NCI-H128 (cell line): ENCODE measurements around the gene FAM184A.

Source experiments
- DNase-seq: peaks from one replicate; lab custom pipeline; 2025; ENCODE audit not compliant: unreplicated experiment; lab: John Stamatoyannopoulos, UW

FAM184A gene

DNA sequence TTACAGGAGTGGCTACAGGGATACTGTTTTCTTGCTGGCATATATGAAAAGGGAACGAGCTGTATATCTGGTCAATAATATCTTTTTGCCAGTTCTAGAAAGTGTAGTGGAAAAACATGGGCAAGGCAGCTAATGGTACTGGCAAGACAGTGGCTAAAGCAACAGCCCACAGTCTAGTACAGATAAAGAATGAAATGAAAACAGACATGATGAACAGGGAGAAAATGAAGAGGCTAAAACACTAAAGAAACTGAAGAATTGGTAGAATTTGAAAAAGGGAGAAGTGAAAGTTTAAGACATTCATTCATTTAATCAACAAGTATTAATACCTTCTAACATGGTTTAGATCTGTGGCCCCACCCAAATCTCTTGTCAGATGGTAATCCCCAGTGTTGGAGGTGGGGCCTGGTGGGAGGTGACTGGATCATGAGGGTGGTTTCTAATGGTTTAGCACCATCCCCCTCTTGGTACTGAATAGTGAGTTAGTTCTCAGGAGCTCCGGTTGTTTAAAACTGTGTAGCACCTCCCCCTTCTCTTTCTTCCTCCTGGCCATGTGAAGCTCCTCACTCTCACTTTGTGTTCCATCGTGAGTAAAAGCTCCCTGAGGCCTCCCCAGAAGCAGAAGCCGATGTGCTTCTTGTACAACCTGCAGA lies 18.1 kb downstream of the FAM184A start:
- DNase-seq = no peak

DNA sequence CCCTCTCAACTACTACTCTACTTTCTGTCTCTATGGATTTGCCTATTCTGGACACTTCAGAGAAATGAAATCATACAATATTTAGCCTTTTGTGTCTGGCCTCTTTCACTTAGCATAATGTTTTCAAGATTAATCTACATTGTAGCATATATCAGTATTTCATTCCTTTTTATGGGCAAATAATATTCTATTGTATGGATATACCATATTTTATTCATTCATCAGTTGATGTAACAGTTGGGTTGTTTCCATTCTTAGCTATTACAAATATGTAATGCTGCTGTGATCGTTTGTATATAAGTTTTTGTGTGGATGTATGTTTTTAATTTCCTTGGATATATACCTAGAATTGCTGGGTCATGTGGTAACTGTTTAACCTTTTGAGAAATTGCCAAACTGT lies 23.4 kb downstream of the FAM184A start:
- no peak for DNase-seq

- no peak for DNase-seq
Observed at GRCh38 chr6:119052987-119053386, 25.5 kb downstream of the FAM184A start.

- no peak for DNase-seq
Observed at GRCh38 chr6:119052292-119052889, 26.1 kb downstream of the FAM184A start.

- DNase-seq = no peak
Observed at GRCh38 chr6:119044255-119044654, 34.2 kb downstream of the FAM184A start.

DNA sequence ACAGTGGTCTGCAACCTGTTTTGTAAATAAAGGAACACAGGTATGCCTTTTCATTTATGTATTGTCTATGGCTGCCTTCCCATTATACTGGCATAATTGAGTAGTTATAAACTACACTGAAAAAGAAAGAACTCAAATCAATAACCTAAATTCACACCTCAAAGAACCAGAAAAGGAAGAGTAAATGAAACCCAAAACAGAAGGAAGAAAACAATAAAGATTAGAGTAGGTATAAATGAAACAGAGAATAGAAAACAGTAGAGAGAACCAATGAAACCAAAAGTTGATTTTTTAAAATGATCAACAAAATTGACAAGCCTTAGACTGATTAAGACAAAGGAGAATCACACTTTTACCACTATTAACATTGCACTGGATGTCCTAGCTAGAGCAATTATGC lies 34.7 kb downstream of the FAM184A start:
- DNase-seq = no peak

DNA sequence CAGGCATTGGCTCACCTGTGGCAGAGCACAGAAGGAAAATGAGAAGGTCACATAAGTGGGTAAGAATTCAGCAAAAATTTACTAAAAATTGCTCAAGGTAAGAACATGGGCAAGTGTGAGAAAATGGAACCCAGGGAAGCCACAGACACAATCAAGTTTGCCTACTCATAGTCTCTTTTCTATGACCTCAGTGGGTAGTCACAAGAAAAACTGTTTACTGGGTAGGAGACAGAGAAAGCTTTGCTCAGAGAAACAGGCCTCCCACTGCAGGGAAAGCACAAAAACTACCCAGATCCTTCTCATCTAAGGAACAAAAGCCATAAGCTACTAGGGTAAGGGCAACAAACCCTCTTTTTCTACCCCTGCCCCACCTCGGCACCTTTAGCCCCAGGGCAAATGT lies 35.2 kb downstream of the FAM184A start:
- no peak for DNase-seq

GRCh38 chr6:119040636-119041035 lies 37.8 kb downstream of the FAM184A start:
- DNase-seq = no peak

DNA sequence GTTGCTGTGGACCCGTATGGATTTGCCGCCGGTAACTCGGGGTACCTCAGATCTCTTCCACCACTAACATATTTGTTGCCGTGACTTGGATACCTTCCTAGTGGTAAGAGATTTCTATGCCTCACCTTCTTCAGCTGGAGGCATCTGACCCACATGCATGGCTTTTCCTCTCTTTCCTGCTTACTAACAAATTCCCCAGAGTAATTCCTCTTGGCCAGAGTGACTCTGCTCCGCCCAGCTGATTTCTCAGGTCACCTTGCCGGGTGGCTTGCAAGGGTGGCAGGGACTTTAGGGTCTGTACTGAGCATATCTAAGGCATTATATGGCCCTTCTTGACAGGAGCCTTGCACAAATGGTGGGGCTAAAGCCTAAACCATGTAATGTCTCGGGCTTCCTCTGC lies 38.2 kb downstream of the FAM184A start:
- DNase-seq = no peak

GRCh38 chr6:119037941-119038623 lies 40.4 kb downstream of the FAM184A start:
- DNase-seq = no peak

DNA sequence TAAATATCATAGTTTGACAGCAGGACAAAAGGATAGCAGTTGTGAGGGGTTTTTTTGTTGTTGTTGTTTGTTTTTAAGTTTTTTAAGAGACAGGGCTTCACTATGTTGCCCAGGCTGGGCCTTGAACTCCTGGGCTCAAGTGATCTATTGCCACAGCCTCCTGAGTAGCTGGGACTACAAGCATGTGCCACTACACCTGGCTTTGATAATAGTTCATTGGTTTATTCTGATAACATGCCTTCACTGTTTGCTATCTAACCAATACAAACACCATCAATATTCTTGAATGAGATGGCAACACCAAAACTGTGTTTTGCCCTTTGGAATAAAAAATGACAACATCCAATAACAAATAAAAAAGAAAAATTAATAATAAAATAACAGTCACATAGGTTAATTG lies 41.2 kb downstream of the FAM184A start:
- no peak for DNase-seq

GRCh38 chr6:119036081-119036480 lies 42.4 kb downstream of the FAM184A start:
- DNase-seq = no peak

DNA sequence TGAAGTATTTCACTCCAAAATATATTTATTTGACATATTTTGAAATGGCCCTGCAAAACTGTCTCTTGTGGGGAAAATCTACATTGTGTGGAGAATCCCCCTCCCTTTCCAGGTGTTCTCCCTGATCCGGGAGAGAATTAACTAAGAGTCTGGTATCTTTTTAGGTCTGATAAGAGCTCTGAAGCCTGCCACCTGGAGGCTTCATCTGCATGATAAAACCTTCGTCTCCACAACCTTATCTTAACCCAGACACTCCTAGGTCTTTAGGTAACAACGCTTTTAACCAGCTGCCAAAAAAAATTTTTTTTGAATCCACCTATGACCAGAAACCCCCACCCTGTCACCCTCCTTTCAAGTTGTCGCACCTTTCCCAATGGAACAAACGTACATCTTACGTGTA lies 43.0 kb downstream of the FAM184A start:
- DNase-seq = no peak

DNA sequence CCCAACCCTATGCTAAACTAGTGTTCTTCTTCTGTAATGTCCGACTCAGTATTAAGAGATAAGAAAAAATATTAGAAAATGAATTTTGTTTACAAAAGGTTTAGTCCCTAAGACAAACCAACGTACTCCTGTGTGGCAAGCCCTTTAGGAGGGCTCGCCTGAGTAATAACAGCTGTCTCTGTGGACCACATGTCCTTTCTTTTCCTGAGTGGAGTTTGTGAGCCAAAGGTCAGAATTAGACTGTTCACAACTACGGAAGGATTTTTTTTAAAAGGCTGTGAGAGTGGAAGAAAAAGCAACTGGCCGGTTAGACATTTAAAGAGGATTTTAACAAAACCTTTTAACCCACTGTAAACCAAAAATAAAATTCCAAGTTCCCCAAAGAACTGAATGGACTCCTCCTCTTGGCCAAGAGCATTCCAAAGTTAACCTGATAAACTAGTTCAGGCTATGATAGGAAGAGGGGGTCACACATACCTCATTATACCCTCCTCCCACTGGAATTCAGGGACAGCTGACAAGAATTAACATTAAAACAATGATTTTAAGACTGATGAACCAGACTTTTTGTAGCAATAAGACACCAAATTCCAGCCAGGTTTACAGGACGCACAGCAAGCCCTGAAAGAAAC lies 43.5 kb downstream of the FAM184A start:
- DNase-seq = no peak

DNA sequence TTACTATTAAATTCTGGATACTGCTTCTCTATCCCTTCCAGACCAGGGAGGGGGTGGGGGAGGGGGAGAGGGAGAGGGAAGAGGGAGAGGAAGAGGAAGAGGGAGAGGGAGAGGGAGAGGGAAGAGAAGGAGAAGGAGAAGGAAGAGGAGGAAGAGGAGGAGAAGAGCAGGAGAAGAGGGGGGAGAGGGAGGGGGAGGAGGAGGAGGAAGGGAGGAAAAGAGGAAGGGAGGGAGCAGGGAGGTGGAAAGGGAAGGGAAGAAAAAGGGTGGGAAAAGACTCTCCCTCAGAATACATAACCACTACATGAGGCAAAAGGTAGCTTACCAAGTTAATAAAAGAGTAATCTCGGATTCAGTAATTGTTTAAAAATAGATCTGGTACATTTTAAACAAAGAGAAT lies 46.0 kb downstream of the FAM184A start:
- no peak for DNase-seq

DNA sequence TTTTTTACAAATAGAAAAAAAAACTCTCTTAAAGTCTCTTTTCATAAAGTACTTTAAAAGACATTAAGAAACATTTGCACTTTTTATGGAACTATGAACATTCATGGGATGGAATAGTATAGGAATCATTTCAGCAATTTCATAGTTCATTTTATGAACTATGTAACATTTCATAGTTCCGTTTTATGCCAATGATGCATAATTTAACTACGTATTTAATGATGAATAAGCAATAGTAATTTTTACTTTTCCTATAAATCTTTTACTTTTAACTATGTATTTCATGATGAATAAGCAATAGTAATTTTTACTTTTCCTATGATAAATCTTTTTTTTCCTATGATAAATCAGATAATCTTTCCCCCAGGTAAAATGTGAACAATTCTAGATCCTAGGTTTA lies 47.7 kb downstream of the FAM184A start:
- no peak for DNase-seq

DNA sequence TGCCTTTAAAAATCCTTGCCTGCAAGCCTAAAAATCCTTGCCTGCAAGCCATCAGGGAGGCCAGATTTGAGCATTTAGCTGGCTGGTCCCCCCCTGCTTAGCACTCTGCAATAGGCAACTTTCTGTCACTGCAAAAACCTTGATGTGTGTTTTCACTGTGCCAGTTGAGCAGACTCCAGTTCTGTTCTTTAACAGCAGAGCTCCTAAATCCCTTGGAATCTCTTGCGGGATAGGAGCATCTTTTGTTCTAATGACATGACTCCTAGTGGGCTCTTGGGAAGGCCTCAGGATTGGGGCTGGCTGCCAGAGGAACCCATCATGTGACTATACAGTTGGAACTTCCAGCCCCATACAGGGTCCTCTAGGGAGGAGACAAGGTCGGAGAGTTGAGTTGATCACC lies 50.4 kb downstream of the FAM184A start:
- no peak for DNase-seq

DNA sequence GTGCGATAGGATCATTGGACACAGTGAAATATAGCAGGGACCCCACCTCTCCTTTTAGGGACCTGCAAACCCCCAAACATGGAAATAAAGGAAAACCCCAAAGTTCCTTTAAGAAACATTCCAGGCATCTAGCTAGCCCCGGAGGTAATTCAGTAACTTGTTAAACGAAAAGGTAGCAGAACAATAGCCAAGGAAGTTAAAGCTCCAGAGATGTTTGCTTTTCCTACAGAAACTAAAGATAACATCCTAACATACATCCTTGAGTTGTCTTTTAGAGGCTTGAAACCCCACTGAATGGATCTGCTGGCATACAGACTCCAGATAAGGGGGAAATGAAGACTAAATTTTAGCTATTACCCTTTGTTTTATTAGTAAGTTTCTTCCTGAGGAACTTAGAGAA lies 51.0 kb downstream of the FAM184A start:
- DNase-seq = no peak

GRCh38 chr6:119026822-119027221 lies 51.6 kb downstream of the FAM184A start:
- no peak for DNase-seq

DNA sequence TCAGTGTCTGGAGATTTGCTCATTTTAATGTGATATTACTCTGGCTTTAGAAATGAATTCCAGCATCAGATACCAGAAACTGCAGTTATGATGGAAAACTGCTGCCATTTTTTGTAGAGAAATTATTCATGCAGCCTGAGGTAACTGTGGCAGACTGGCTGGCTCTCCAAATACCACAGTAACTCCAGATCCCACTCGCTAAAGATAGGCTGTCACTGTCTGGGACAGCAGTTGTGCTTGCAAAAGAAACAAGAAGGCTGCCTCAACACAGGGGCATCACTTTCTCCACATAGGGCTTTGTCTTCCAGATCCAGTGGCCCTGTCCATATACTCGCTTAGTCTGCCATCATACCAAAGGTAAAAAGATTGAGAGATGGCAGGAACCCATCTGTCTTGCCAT lies 52.7 kb downstream of the FAM184A start:
- DNase-seq = no peak

DNA sequence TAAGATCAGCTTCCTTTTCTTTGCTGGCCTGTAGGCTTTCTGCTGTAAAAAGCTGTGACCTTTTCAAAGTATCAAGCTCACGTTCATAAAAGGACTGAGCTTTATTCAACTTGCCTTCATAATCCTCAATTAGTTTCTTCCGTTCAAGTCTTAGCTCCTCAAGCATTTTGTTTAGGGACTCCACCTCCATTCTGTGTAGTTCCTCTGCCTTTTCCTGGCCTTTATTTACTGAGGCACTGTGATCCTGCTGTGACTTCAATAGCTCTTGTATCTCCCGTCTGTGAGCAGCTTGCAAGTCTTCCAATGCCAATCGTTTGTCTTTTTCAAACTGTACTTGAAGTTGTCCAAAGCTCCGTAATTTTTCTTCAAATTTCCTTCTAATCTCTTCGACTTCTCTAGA lies 54.4 kb downstream of the FAM184A start:
- DNase-seq = no peak

- no peak for DNase-seq
Observed at GRCh38 chr6:119022796-119023195, 55.7 kb downstream of the FAM184A start.
